NOMO-1 treated with DMSO at 0.1 percent for 48 hours (cell line): ENCODE results near the gene CNDP2.
"Not testable (repeated sequence)": the region's sequence is repeated elsewhere in the genome, so short reads cannot be mapped to it uniquely, and the experiment has no call there.

Experiments
- DNase-seq: peaks from one replicate; lab custom pipeline; 2025; ENCODE audit not compliant: unreplicated experiment; lab: John Stamatoyannopoulos, UW

Gene CNDP2

DNA sequence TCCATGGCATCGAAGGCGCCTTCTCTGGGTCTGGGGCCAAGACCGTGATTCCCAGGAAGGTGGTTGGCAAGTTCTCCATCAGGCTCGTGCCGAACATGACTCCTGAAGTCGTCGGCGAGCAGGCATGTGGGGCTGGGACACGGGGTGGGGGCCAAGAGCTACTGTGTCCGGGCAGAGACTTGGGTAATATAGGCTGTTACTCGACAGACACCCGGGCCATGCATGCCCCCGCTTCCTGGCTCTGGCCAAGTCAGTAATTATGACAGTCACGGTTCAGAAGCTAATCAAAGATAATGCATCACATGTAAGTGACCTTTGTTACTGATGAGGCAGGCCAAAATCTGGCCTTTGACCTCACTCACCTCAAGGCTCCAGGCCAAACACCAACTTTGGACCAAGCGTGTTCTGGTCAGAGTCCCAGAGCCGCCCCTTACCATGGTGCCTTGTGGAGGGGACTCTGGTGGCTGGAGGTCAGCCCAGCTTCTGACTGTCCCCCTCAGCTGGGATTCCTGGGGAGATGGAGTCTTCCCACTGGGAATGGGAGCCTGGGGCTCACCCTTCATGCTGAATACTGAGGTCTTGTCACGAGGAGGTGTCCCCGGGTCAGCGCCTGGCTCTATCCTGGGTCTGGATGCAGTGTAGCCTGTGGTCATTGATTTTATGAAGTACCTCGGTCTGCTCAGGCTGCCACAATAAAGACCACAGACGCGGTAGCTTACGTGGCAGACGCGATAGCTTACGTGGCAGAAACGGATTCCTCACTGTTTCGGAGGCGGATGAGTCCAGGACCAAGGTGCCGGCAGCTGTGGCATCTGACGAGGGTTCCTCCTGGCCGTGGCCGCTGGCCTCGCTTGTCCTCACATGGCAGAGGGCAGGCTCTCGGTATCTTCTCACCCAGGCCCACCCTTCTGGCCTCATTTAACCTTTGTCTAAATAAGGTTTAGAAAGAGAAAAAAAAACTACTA lies 20.4 kb downstream of the CNDP2 start:
- DNase-seq = no peak

DNA sequence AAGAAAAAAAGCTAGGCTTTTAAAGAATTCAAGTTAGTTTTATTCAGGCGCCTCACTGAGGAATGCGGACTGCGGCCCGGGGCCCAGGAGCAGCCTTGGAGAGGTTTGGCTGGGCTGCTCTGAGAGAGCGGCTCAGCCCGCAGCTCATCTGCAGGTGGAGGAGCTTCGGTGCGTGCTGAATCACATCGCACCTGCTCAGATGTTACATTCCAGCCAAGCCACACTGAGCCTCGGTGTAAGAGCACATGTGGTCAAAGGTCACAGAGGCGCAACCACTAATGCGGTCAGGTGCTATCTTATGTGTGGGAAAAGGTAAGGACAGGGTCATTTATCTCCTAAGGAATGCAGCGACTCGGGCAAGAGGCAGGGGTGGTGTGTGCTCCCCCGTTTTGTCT lies 21.1 kb downstream of the CNDP2 start:
- no peak for DNase-seq

DNA sequence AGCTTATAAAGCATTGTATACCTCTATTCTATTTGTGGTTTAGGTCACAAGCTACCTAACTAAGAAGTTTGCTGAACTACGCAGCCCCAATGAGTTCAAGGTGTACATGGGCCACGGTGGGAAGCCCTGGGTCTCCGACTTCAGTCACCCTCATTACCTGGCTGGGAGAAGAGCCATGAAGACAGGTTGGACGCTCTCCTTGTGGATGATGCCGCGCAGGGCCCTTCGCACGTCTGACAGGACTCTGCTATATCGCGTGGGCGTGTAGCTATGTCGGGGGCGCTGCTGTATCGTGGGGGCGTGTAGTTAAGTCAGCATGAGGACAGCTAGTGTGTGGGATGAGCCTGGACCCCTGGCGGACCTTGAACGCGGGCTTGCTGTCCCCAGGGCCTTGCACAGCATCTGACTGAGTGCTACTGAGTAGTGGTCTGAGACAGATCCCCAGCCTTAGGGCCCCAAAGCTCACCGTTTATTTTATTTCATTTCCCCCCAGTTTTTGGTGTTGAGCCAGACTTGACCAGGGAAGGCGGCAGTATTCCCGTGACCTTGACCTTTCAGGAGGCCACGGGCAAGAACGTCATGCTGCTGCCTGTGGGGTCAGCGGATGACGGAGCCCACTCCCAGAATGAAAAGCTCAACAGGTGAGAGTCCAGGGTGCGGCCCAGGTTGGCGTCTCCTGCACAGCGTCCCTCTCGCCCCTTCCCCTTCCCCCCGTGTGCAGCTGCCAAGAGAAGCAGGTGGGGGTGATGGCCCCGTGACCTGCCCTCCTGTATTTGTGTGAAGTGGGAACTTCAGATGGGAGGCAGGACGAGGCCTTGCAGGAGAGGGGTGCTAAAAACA lies 22.5 kb downstream of the CNDP2 start:
- no peak for DNase-seq

DNA sequence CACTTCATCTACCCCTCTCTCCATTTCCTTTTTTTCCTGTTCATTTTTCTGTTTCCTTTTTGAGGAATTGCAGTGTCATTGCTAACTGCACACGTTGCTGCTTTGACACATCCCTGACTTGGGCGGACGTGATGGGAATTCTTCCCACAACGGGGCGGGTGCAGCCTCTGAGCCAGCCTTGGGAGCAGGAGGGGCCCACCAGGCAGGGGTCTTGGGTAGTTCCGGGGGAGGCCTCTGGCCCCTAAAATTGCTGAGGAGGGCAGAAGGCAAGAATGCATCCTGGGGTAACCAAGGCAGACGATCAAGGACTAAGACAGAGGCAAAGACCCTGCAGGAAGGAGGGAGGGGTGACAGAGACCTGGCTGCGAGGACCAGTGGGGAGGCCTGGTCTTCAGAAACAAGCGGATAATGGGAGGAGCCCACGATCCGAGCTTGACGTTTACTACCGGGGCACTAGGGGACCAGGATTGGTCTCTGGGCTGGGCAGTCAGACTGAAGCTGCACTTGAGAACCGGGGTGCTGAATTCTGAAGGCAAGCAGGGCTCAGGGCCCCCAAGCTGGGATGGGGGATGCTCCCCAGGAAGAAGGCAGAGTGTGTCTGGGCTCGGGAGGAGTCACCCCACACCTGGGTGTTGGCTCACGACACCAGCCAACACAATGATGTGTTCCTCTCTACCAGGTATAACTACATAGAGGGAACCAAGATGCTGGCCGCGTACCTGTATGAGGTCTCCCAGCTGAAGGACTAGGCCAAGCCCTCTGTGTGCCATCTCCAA lies 23.3 kb downstream of the CNDP2 start:
- DNase-seq = no peak

DNA sequence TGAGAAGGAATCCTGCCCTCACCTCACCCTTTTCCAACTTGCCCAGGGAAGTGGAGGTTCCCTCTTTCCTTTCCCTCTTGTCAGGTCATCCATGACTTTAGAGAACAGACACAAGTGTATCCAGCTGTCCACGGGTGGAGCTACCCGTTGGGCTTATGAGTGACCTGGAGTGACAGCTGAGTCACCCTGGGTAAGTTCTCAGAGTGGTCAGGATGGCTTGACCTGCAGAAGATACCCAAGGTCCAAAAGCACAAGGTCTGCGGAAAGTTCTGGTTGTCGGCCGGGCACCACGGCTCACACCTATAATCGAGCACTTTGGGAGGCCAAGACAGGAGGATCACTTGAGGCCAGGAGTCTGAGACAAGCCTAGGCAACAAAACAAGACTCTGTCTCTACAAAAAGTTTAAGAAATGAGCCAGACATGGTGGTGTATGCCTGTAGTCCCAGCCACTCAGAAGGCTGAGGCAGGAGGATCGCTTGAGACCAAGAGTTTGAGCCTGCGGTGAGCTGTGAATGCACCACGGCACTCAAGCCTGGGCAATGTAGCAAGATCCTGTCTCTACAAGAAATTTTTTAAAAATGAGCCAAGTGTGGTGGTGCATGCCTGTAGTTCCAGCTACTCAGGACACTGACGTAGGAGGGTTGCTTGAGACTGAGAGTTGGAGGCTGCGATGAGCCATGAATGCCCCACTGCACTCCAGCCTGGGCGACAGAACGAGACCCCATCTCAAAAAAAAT lies 24.1 kb downstream of the CNDP2 start:
- no peak for DNase-seq

DNA sequence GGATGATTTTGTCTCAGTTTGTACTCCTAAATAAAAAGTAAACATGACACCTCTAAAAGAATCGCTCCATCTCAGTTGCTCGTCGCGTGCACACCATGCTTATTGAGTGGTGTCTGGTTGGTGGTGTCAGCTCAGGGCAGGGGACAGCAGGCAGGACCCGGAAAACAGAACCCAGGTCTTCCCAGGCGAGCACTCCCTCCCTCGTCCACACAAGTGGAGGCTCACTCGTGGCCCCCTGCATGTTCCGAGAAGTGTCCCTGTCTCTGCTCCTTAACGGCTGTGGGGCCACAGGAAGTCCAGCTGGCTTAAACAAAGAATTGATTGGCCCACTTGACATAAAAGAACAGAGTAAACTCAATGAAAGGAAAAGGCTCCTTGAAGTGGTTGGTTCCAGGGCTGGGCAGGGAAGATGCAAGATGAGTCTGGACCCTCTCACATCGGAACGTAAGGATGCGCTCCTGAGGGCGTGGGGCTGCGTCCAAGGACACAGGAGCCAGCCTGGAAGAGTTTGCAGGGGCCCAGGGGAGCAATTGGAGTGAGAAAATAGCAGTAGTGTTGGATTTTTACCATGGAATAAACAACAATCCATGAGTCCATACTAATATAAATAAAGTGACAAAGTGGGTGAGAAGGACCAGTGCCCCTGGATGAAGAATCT lies 25.0 kb downstream of the CNDP2 start:
- DNase-seq = no peak

DNA sequence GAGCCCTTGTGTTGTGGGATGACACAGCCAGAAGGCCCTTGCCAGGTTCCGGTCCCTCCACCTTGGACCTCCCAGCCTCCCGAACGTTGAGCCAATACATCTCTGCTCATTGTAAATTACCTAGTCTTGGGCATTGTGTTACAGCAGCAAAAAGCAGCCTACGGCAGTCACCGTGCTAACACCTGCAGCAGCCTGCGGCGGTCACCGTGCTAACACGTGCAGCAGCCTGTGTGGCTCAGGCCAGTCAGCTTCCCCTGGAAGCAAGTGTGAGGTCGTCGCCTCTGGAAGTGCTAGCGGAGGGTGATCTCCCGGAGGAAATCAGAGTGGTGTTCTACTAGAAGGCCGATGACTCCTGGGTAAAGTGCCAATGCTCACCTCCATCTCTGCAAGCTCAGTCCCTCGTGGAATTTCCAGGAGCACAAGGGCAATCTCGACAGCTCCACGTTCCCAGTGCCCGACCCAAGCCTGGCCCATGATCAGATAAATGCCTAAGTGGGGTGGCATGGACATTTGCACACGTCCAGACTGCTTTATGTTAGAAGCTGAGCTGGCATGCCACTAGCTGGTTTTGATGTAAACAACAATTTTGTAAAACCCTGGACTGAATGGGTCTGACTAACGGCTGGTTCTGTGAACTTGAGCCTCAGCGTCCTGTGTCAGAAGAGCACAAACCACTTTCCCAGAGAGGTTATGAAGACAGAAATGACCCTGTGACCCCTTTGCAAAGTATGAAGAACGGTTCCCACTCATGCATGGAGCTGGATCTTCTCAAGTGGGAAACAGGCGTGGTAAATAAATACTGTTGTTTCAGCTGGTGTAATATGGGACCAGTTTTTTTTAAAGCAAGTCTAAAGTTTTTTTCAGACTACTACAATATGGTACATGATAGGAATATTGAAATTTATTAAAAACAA lies 26.7 kb downstream of the CNDP2 start:
- DNase-seq = no peak

DNA sequence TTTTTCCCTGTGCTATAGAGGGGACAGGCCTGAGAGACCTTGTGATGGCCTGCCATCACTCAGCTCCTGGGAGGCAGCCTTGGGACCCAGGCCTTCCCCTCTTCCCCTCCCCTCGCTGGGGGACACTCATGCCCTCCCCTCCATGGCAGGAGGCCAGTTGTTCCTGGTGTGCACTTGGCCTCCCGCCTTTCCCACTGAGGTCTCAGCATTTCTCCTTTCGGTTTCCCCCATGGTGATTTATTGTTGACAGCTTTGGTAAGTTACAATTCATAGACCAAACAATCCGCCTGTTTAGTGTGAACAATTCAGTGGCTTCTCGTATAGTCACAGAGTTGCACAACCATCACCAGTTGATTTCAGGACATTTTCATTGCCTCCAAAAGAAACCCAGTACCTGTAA lies 27.9 kb downstream of the CNDP2 start:
- DNase-seq = peak; percentile 92

DNA sequence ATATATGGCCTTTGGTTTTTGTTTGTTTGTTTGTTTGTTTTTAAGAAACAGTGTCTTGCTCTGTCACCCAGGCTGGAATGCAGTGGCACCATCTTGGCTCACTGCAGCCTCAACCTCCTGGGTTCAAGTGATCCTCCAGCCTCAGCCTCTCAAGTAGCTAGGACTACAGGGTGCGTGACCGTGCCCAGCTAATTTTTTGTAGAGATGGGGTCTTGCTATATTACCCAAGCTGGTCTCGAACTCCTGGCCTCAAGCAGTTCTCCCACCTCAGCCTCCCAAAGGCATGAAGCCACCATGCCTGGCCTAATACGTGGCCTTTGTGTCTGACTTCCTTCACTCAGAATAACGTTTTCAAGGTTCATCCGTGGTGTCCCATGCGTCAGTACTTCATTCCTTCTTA lies 28.8 kb downstream of the CNDP2 start:
- DNase-seq = not testable (repeated sequence)

DNA sequence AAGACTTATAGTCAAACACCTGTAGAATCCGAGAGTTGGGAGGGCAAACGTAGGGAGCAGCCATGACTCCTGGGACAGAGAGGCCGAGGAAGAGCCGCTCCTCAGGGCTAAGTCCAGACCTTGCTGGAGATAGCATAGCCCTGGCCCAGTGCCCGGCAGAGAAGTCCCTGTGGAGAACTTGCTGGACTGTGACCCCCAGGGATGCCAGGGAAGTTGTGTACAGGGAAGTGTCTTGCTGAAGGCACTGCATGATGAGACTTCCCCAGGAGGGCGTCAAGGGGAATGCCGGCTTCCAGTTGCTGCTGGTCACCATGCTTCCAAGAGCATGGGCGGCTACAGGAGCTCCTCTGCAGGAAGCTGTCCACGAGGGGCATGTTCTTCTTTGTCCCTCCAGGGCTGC lies 29.6 kb downstream of the CNDP2 start:
- no peak for DNase-seq

DNA sequence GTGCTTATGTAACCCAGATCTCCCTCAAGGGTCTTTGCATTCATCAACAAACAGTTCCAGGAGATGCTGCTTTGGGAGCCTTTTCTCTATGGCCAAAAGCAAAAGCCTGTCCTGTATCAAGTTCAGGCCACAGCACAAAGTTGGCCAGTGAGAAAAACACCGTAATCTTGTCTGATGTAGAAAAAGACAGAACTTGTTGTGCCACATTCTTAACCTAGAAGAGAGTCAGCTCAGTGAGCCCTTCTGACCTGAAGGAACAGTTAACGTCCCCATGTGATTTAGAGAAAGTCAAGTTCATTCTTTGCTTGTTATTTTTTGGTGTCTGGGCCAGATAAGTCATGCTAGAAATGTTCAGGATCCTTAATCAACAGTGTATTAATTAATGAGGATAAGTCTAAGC lies 30.3 kb downstream of the CNDP2 start:
- no peak for DNase-seq

DNA sequence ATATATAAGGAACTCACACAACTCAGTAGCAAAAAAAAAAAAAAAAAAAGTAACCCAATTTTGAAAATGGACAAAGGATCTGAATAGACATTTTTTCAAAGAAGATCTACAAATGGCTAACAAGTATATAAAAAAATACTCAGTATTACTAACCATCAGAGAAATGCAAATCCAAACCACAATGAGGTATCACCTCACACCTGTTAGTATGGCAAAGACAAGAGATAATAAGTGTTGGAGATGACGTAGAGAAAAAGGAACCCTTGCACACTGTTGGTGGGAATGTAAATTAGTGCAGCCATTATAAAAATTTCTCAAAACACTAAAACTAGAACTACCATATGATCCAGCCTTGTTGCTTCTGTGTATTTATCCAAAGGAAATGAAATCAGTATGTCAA lies 32.3 kb downstream of the CNDP2 start:
- DNase-seq = no peak

DNA sequence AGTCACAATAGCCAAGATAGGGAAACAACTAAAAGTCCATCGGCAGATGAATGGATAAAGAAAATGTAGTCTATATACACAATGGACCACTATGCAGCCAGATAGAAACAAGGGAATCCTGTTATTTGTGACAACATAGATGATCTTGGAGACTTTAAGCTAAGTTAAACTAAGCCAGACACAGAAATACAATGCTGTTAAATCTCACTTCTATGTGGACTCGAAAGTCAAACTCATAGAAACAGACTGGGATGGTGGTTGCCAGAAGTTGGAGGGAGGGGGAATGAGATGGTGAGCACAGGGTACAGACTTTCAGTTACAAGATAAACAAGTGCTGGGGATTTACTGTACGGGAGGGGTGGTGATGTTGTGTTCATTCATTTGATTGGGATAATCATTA lies 32.8 kb downstream of the CNDP2 start:
- no peak for DNase-seq

DNA sequence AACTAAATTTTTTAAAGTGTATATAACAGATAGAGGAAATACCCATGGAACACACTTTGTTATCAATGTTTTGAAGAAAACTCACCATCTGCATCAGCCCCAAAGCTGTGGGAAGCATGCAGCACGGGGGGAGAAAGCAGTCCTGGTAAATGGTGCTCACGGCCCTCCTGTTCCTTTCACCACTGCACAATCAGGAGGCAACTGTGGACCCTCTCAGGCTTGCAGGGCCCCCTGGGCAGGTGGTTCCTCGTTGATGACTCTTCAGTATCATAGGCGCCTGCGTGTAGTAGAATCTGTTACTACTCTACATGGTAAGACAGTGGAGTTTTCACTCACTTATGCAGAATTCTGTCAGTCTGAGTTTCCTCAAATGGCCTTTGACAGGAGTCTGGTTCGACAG lies 33.2 kb downstream of the CNDP2 start:
- no peak for DNase-seq

DNA sequence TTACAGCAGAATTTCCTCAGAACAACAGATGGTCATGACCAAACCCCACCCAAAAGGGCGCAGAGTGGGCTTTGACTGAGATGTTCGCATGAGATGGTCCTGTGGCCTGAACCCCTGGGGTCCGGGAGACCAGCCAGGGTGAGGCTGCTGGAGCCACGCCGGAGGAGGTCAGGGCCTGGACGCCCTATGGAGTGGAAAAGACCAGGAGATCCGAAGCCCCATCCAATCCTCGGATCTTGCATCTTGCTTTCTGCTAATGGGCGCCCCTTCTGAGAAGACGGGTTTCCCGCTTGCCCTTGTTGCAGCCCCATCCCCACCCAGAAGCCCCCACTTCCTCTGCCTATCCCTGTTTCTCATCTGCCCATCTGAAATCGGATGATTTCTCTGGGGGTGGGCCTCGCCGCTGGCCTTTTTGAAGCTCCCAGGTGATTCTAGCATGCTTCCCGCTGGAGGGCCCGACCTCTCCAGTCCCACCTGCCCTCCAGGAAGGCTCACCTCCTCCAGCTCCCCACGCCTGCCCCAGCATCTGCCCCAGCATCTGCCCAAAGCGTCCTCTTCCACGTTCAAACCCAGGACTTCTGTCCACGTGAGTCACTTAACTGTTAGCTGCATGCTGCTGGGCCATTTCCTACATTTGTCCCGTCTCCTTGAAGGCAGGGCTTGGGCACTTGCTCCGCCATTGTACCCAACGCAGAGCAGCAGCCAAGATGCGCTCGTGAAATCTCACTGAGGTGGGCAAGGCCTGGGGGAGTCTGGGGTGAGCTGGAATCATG lies 33.8 kb downstream of the CNDP2 start:
- DNase-seq = no peak

DNA sequence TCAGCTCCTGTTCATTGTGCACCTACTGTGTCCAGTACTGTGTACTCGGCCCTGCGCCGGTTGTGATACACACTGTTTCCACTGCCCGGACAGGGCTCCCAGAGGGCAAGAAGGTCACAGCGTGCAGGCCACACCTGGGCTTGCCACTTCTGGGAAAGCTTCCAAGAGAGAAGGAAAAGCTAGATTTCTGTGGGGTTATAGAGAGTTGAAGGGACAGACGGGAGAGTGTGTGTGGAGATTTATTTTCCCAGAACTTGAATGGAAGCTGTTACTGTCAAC lies 34.4 kb downstream of the CNDP2 start:
- no peak for DNase-seq

DNA sequence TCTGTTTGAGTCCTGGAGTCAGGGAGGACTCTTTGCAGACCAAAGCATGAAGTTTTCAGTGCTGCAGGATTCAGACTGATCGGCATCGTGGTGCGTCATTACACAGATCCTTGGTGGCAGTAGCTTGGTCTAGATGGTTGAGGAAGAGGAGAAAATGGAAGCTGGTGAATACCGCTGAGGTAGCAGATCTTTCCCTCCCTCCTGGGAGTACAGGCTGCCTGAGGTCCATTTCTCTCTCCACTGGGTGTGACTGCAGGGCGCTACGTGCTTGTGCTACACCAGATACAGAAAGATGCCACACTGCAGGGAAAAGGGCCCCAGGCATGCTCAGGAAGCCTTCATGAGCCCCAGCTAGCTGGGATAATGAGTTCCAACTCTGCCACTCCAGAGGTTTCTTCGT lies 34.9 kb downstream of the CNDP2 start:
- DNase-seq = no peak

DNA sequence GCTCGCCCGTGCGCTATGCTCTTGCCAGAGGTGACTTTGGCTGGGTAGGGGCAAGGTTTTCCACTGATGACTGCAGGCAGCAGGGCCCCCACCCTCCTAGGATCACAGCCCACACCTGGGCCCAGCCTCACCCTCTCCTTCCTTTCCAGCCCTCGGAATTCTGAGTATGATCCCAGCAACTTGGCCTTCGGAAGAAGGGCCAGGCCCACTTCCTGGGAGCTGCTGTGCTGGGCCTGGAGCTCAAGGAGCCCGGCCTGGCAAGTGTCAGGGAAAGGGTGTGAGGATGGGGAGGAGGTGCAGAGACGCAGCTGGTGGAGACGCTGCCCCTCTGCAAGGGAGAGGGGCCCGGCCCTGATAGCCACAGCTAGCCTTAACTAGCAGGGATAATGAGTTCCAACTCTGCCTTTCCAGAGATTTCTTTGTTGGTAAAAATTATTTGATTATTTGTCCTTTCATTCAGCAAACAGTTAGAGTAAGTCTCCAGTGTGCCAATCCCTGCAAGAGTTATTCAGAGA lies 36.4 kb downstream of the CNDP2 start:
- no peak for DNase-seq
